SU-DHL-6 (cell line): ENCODE results near the gene SNIP1.

Source experiments
- H2AFZ ChIP-seq: fragments of 200-600 bp; sonication (generic); 2 replicates; pipeline ENCODE4 v1.6.1; 2014; ENCODE audit warnings: low read depth, mild to moderate bottlenecking, moderate library complexity, mixed read lengths, antibody characterized with exemption, low read length; ENCODE audit not compliant: severe bottlenecking
- H3F3A ChIP-seq: fragments of 200-600 bp; shearing (Covaris generic); 2 replicates; pipeline ENCODE4 v1.6.0; 2016; ENCODE audit warnings: antibody characterized with exemption, mild to moderate bottlenecking; ENCODE audit not compliant: insufficient read depth
- H3K27ac ChIP-seq: fragments of 200-600 bp; sonication (generic); 2 replicates; pipeline ENCODE4 v1.5.1; 2016; ENCODE audit warnings: low read depth, mild to moderate bottlenecking, low read length, moderate library complexity, mixed read lengths
- H3K27me3 ChIP-seq: fragments of 200-600 bp; sonication (generic), shearing (Covaris generic); 2 replicates; pipeline ENCODE4 v1.6.0; 2014; ENCODE audit warnings: mild to moderate bottlenecking, low read length
- H3K36me3 ChIP-seq: fragments of 200-600 bp; sonication (generic); 2 replicates; pipeline ENCODE4 v1.6.1; 2014; ENCODE audit warnings: mild to moderate bottlenecking, low read length, mixed read lengths
- H3K4me2 ChIP-seq: fragments of 300-600, 200-600 bp; shearing (Covaris generic), sonication (generic); 2 replicates; pipeline ENCODE4 v1.6.0; 2014; ENCODE audit warnings: low read length, low read depth, mild to moderate bottlenecking; ENCODE audit not compliant: poor library complexity, severe bottlenecking
- H3K4me3 ChIP-seq: fragments of 200-600 bp; sonication (generic); 2 replicates; pipeline ENCODE4 v1.5.1; 2014; ENCODE audit warnings: antibody characterized with exemption, low read length, mild to moderate bottlenecking, mixed read lengths; ENCODE audit not compliant: insufficient read depth, poor library complexity, severe bottlenecking
- H3K79me2 ChIP-seq: fragments of 200-600 bp; sonication (generic); 2 replicates; pipeline ENCODE4 v1.6.1; 2014; ENCODE audit warnings: mild to moderate bottlenecking, low read length, moderate library complexity; ENCODE audit not compliant: insufficient read depth
- H3K9ac ChIP-seq: fragments of 200-600 bp; sonication (generic); 2 replicates; pipeline ENCODE4 v1.7.0; 2014; ENCODE audit warnings: mild to moderate bottlenecking, low read length
- H3K9me2 ChIP-seq: fragments of 200-600 bp; sonication (generic); replicated peaks from 2 replicates; pipeline ENCODE4 v1.6.1; 2014; ENCODE audit warnings: low read length; ENCODE audit not compliant: insufficient read depth
- H3K9me3 ChIP-seq: fragments of 200-600 bp; sonication (generic); 2 replicates; pipeline ENCODE4 v1.6.1; 2014; ENCODE audit warnings: low read length, mixed read lengths; ENCODE audit not compliant: insufficient read depth
- H4K20me1 ChIP-seq: fragments of 200-600 bp; sonication (generic); 2 replicates; pipeline ENCODE4 v1.6.1; 2014; ENCODE audit warnings: low read depth, mild to moderate bottlenecking, antibody characterized with exemption, low read length, moderate library complexity, mixed read lengths
- CTCF ChIP-seq: fragments of 200-600 bp; sonication (generic); IDR thresholded peaks from one replicate; pipeline ENCODE4 v1.5.1; 2017; ENCODE audit warnings: antibody characterized with exemption, mild to moderate bottlenecking, low read length, moderate library complexity; ENCODE audit not compliant: insufficient read depth, poor library complexity, severe bottlenecking
- EZH2phosphoT487 ChIP-seq: fragments of 200-600 bp; sonication (generic), shearing (Covaris generic); conservative IDR thresholded peaks from 2 replicates; pipeline ENCODE4 v1.6.1; 2018; ENCODE audit warnings: mild to moderate bottlenecking, antibody characterized with exemption, low read length, moderate library complexity, mixed read lengths

Gene SNIP1

GRCh38 chr1:37501661-37502060, 52.4 kb downstream of the SNIP1 start:
- no peak overlapping the region for H3K9ac ChIP-seq
- no peak overlapping the region for H3K4me3 ChIP-seq
- no peaks in the 10 kb centered on the region for H3K9me2 ChIP-seq
- no peak overlapping the region for H3K4me2 ChIP-seq
- no peaks in the 10 kb centered on the region for H3K27me3 ChIP-seq
- H4K20me1 ChIP-seq: no peaks in the 10 kb centered on the region
- H3K36me3 ChIP-seq: peaks cover 2% of the 10 kb centered on the region; the same call in 1 of the 2 replicates
- H3F3A ChIP-seq: no peaks in the 10 kb centered on the region
- no peak for TF ChIP-seq EZH2phosphoT487
- TF ChIP-seq CTCF: no peak
- no peak overlapping the region for H3K27ac ChIP-seq
- no peak overlapping the region for H2AFZ ChIP-seq
- H3K9me3 ChIP-seq: no peaks in the 10 kb centered on the region
- no peaks in the 10 kb centered on the region for H3K79me2 ChIP-seq

DNA sequence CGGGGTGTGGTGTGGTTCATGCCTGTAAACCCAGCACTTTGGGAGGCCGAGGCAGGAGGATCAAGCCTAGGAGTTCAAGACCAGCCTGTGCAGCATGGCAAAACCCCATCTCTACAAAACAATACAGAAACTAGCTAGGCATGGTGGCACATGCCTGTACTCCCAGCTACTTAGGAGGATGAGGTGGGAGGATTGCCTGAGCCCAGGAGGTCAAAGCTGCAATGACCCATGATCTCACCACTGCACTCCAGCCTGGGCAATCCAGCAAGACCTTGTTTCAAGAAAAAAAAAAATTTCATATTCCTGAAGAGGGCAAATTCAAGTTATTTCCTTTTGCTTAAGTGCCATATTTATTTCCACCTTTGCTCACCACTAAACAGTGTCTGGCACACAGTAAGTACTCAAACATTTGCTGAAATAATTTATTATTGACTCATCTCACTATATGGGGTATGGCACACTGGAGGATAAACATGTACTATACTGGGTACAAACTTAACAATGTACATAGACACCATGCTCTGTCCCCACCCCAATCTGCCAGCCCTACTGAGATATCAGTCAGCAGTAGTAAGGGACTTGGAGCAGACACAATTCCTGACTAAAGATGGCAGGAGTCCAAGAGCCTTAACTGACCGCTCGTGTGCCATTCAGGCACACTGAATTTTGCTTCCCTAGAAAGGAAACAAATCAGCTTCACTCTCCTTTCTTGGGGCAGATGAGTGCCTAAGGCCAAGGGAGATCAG, 55.0 kb downstream of the SNIP1 start:
- H3K9me3 ChIP-seq: no peaks in the 10 kb centered on the region
- H3F3A ChIP-seq: no peaks in the 10 kb centered on the region
- TF ChIP-seq CTCF (no peak), EZH2phosphoT487 (no peak)
- H3K79me2 ChIP-seq: no peaks in the 10 kb centered on the region
- H3K36me3 ChIP-seq: peaks cover 6% of the 10 kb centered on the region; the same call in 1 of the 2 replicates
- no peaks in the 10 kb centered on the region for H3K9me2 ChIP-seq
- no peak overlapping the region for H3K4me2 ChIP-seq
- H3K27me3 ChIP-seq: no peaks in the 10 kb centered on the region
- no peak overlapping the region for H3K27ac ChIP-seq
- H4K20me1 ChIP-seq: no peaks in the 10 kb centered on the region
- no peak overlapping the region for H3K4me3 ChIP-seq
- no peak overlapping the region for H3K9ac ChIP-seq
- no peak overlapping the region for H2AFZ ChIP-seq

DNA sequence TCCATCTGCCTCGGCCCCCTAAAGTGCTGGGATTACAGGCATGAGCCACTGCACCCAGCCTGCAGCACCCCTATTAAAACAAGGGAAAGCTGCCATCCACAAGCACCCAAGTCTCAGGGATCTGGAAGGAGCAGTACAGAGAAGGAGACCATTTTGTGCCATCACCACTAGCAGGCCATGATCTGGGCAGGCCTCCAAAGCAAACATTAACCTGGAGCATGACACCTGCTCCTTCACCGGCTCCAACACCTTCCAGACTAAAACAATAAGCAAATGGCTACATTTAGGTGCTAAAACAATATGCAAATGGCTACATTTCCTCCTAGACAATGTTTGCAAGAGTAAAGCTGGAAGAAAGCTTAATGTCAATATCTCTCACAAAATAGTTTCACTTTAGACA, 56.3 kb downstream of the SNIP1 start:
- Histone ChIP-seq H2AFZ (no peak overlapping the region), H3K36me3 (peaks cover 9% of the 10 kb centered on the region; the same call in 1 of the 2 replicates), H3K4me2 (no peak overlapping the region), H4K20me1 (no peaks in the 10 kb centered on the region), H3K27ac (no peak overlapping the region), H3F3A (no peaks in the 10 kb centered on the region), H3K9ac (no peak overlapping the region), H3K4me3 (no peak overlapping the region), H3K9me3 (no peaks in the 10 kb centered on the region), H3K9me2 (no peaks in the 10 kb centered on the region), H3K79me2 (no peaks in the 10 kb centered on the region), H3K27me3 (no peaks in the 10 kb centered on the region)
- TF ChIP-seq CTCF (no peak), EZH2phosphoT487 (no peak)
